ENCODE measurements around the gene ADARB1.

DNA sequence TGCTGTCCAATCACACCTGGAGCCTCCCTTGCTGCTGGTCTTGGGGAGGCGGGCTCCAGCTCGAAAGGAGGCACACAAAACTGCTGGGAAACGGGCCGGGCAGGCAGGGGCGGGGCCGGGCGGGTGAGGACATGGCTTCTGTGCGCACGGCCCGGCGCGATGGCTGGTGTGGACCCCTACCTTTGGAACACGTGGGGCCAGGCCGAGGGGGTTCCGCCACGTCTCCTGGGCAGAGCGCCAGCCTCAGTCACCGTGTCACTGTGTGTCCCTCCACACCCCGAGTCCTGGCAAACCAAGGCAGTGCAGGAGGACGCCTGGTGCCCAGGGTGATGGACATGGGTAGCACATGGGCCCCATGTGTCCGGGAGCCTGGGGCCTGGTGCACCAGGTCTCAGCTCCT lies 42.0 kb upstream of the ADARB1 start:
- no peak for TF ChIP-seq RAD21 (IDR thresholded peaks at IDR 0.05; ENCODE audit: low read length)
- no peak for TF ChIP-seq GATA2 (CRISPR knock-in tag; IDR thresholded peaks at IDR 0.05)
- TF ChIP-seq, protein P1, sequence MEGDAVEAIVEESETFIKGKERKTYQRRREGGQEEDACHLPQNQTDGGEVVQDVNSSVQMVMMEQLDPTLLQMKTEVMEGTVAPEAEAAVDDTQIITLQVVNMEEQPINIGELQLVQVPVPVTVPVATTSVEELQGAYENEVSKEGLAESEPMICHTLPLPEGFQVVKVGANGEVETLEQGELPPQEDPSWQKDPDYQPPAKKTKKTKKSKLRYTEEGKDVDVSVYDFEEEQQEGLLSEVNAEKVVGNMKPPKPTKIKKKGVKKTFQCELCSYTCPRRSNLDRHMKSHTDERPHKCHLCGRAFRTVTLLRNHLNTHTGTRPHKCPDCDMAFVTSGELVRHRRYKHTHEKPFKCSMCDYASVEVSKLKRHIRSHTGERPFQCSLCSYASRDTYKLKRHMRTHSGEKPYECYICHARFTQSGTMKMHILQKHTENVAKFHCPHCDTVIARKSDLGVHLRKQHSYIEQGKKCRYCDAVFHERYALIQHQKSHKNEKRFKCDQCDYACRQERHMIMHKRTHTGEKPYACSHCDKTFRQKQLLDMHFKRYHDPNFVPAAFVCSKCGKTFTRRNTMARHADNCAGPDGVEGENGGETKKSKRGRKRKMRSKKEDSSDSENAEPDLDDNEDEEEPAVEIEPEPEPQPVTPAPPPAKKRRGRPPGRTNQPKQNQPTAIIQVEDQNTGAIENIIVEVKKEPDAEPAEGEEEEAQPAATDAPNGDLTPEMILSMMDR (IDR thresholded peaks at IDR 0.05): no peak
